Loucy (cell line): ENCODE results near the gene GPR39.

ENCODE experiments used
- H2AFZ ChIP-seq: fragments of 200-600 bp; sonication (generic); 2 replicates; pipeline ENCODE4 v1.6.0; 2016; ENCODE audit warnings: antibody characterized with exemption, mild to moderate bottlenecking, low read length, moderate library complexity
- H3F3A ChIP-seq: fragments of 200-600 bp; 2 replicates; pipeline ENCODE4 v1.6.0; 2016; ENCODE audit warnings: antibody characterized with exemption, low read depth, mild to moderate bottlenecking
- H3K27me3 ChIP-seq: fragments of 200-600 bp; sonication (generic); 2 replicates; pipeline ENCODE4 v1.6.1; 2014; ENCODE audit warnings: low read length, mild to moderate bottlenecking; ENCODE audit not compliant: insufficient read depth, poor library complexity, severe bottlenecking
- H3K36me3 ChIP-seq: fragments of 200-600 bp; sonication (generic); 2 replicates; pipeline ENCODE4 v1.6.1; 2016; ENCODE audit warnings: low read length; ENCODE audit not compliant: insufficient read depth
- H3K4me1 ChIP-seq: fragments of 200-600 bp; sonication (generic); 2 replicates; pipeline ENCODE4 v1.5.1; 2014; ENCODE audit warnings: low read length, mild to moderate bottlenecking; ENCODE audit not compliant: insufficient read depth, poor library complexity, severe bottlenecking
- H3K4me2 ChIP-seq: fragments of 200-600 bp; sonication (generic); 2 replicates; pipeline ENCODE4 v1.6.0; 2014; ENCODE audit warnings: antibody characterized with exemption, low read length, low read depth, mild to moderate bottlenecking; ENCODE audit not compliant: poor library complexity, severe bottlenecking
- H3K4me3 ChIP-seq: fragments of 200-600 bp; sonication (generic); 2 replicates; pipeline ENCODE4 v1.5.1; 2014; ENCODE audit warnings: low read length, mild to moderate bottlenecking, mixed read lengths; ENCODE audit not compliant: poor library complexity, severe bottlenecking
- H3K79me2 ChIP-seq: fragments of 200-600 bp; sonication (generic); 2 replicates; pipeline ENCODE4 v1.6.1; 2014; ENCODE audit warnings: low read length; ENCODE audit not compliant: insufficient read depth
- H3K9ac ChIP-seq: fragments of 200-600 bp; sonication (generic); 2 replicates; pipeline ENCODE4 v1.6.0; 2014; ENCODE audit warnings: mild to moderate bottlenecking, low read depth, low read length, moderate library complexity; ENCODE audit not compliant: poor library complexity, severe bottlenecking
- H3K9me2 ChIP-seq: fragments of 200-600 bp; sonication (generic); replicated peaks from 2 replicates; pipeline ENCODE4 v1.6.1; 2016; ENCODE audit warnings: low read depth, low read length, mixed read lengths
- H3K9me3 ChIP-seq: fragments of 200-600 bp; sonication (generic); 2 replicates; pipeline ENCODE4 v1.6.1; 2014; ENCODE audit warnings: mild to moderate bottlenecking, antibody characterized with exemption, low read length, low read depth; ENCODE audit not compliant: insufficient read depth
- H4K20me1 ChIP-seq: fragments of 200-600 bp; sonication (generic); 2 replicates; pipeline ENCODE4 v1.6.0; 2014; ENCODE audit warnings: antibody characterized with exemption, low read length, mild to moderate bottlenecking; ENCODE audit not compliant: insufficient read depth, poor library complexity, severe bottlenecking
- CTCF ChIP-seq: fragments of 200-600 bp; sonication (generic); conservative IDR thresholded peaks from 2 replicates; pipeline ENCODE4 v1.5.1; 2014; ENCODE audit warnings: mild to moderate bottlenecking, antibody characterized with exemption, low read length
- EZH2phosphoT487 ChIP-seq: fragments of 200-600 bp; IDR thresholded peaks from 2 replicates; pipeline ENCODE4 v1.6.1; 2018; ENCODE audit warnings: antibody characterized with exemption, mild to moderate bottlenecking, moderate library complexity, borderline replicate concordance

Gene GPR39

GRCh38 chr2:132419941-132420340 lies 3.3 kb downstream of the GPR39 start:
- Histone ChIP-seq H3F3A (no peaks in the 10 kb centered on the region), H4K20me1 (no peaks in the 10 kb centered on the region), H2AFZ (no peak overlapping the region), H3K27me3 (no peaks in the 10 kb centered on the region), H3K79me2 (no peaks in the 10 kb centered on the region), H3K9me2 (no peaks in the 10 kb centered on the region), H3K36me3 (no peaks in the 10 kb centered on the region), H3K4me1 (no peaks in the 10 kb centered on the region), H3K4me2 (no peak overlapping the region), H3K4me3 (no peak overlapping the region), H3K9me3 (peaks cover 5% of the 10 kb centered on the region; the same call in 1 of the 2 replicates), H3K9ac (no peak overlapping the region)
- TF ChIP-seq EZH2phosphoT487 = no peak
- no peak for TF ChIP-seq CTCF

GRCh38 chr2:132420816-132421805 lies 4.5 kb downstream of the GPR39 start:
- Histone ChIP-seq H3K79me2 (no peaks in the 10 kb centered on the region), H3K36me3 (no peaks in the 10 kb centered on the region), H3K9me2 (no peaks in the 10 kb centered on the region), H3K4me1 (no peaks in the 10 kb centered on the region), H3K9me3 (no peaks in the 10 kb centered on the region; the same call in 1 of the 2 replicates), H4K20me1 (no peaks in the 10 kb centered on the region), H2AFZ (no peak overlapping the region), H3K27me3 (no peaks in the 10 kb centered on the region), H3K9ac (no peak overlapping the region), H3K4me2 (no peak overlapping the region), H3K4me3 (no peak overlapping the region), H3F3A (no peaks in the 10 kb centered on the region)
- TF ChIP-seq EZH2phosphoT487 (no peak), CTCF (no peak)

GRCh38 chr2:132422736-132423135 lies 6.1 kb downstream of the GPR39 start:
- TF ChIP-seq CTCF (no peak), EZH2phosphoT487 (no peak)
- Histone ChIP-seq H2AFZ (no peak overlapping the region), H3F3A (no peaks in the 10 kb centered on the region), H3K4me1 (no peaks in the 10 kb centered on the region), H3K4me3 (no peak overlapping the region), H3K9ac (no peak overlapping the region), H3K36me3 (no peaks in the 10 kb centered on the region), H3K9me2 (no peaks in the 10 kb centered on the region), H3K27me3 (no peaks in the 10 kb centered on the region), H3K79me2 (no peaks in the 10 kb centered on the region), H4K20me1 (no peaks in the 10 kb centered on the region), H3K9me3 (no peaks in the 10 kb centered on the region), H3K4me2 (no peak overlapping the region)
